Measurements from ENCODE around the gene LACTB.
"Not testable (repeated sequence)": the region's sequence is repeated elsewhere in the genome, so short reads cannot be mapped to it uniquely, and the experiment has no call there.

Gene LACTB

GRCh38 chr15:63089260-63090043, 32.2 kb upstream of the LACTB start:
- peak; percentile 83 for DNase-seq (ENCODE audit: low spot score)

DNA sequence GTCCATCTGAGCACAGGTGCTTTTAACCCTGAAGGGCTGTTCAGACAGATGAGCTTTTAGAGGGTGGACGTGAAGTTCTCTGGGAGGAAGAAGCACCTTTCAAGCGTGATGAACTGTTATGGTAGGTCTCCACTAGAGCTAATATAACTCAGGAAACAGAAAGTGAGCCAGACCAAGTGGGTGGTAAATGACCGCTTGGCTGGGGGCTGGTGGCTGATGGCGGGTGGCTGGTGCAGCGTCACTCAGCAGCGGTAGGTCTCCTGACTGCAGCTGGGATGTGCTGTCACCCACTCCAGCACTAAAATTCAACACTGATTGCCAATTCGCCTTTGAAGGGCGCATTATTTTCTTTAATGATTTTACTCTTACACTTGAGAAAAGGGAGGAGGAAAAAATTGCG, 31.2 kb upstream of the LACTB start:
- DNase-seq (ENCODE audit: low spot score) = no peak

DNA sequence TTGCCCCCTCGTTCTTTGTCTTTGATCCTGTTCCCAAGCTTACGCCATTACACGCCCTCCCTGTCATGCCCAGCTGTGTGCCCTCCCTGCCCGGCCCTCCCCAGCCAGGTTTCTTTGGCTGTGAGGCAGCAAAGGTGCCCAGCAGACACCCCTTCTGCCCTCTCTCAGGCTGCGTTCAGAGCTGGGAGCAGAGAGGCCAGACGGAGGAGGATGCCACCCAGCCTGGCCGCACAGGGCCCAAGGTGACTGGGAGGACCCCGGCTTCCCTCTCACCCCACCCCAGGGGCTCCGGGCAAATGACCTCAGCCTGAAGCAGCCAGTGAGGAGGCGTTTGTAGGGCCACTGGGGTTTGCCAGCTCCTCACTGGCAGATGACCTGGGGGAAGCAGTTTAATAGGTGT, 30.8 kb upstream of the LACTB start:
- no peak for DNase-seq (ENCODE audit: low spot score)

DNA sequence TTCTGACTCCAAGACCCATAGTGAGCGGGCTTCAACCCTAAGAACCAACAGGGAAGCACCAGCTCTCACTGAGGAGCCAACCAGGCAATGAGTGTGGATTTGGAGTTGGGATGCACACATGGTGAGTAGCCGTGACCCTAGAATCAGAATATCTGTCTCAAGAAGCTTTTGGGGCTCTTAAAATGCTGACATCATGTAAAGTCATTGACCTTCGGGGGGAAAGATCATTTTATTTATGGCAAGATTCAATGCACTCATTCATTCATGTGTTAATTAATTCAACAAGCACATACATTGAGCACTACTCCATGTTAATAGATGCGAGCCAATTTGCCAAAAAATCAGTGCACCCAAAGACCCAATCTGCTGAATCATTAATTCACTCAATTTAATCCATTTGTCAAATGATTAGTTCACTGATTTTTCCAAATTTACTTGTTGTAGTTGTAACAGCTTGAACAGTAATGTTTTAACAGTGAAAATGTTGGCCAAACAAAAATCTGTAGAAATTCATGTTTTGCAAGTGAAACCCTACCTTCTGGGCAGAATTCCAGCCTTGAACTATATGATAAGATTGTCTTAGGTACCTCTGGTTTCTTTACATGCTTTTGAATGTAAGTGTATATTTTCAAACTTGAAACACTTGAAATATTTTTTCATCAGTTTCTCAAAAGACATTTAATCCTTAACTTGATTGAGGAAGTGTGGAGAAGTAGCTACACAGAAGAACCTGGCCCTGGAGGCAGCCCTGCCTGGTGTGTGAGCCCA, 29.8 kb upstream of the LACTB start:
- DNase-seq (ENCODE audit: low spot score) = no peak

GRCh38 chr15:63093486-63094205, 28.0 kb upstream of the LACTB start:
- DNase-seq (ENCODE audit: low spot score) = peak; percentile 55

GRCh38 chr15:63094495-63094931, 27.1 kb upstream of the LACTB start:
- peak; percentile 73 for DNase-seq (ENCODE audit: low spot score)

- DNase-seq (ENCODE audit: low spot score) = no peak
These were observed 25.5 kb upstream of the LACTB start for GRCh38 chr15:63096178-63096577.

DNA sequence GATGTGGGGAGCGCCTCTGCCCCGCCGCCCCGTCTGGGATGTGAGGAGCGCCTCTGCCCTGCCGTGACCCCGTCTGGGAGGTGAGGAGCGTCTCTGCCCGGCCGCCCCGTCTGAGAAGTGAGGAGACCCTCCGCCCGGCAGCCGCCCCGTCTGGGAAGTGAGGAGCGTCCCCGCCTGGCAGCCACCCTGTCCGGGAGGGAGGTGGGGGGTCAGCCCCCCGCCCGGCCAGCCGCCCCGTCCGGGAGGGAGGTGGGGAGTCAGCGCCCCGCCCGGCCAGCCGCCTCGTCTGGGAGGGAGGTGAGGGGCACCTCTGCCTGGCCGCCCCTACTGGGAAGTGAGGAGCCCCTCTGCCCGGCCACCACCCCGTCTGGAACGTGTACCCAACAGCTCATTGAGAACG, 22.8 kb upstream of the LACTB start:
- DNase-seq (ENCODE audit: low spot score) = not testable (repeated sequence)

- not testable (repeated sequence) for DNase-seq (ENCODE audit: low spot score)
These were observed 22.1 kb upstream of the LACTB start for GRCh38 chr15:63099581-63099980.

GRCh38 chr15:63103416-63103815, 18.2 kb upstream of the LACTB start:
- DNase-seq (ENCODE audit: low spot score) = no peak

GRCh38 chr15:63104727-63105126, 16.9 kb upstream of the LACTB start:
- DNase-seq (ENCODE audit: low spot score) = no peak

DNA sequence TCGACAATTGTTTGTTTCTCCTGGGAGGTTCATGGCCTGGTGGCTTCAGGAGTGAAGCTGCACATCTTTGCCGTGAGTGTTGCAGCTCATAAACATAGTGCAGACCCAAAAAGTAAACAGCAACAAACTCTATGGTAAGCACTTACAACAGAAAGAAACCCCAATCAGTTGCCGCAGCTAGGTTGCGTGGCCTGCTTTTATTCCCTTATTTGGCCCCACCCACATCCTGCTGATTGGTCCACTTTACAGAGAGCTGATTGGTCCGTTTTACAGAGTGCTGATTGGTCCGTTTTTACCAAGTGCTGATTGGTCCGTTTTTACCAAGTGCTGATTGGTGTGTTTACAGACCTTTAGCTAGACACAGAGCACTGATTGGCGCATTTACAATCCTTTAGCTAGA, 16.3 kb upstream of the LACTB start:
- not testable (repeated sequence) for DNase-seq (ENCODE audit: low spot score)

DNA sequence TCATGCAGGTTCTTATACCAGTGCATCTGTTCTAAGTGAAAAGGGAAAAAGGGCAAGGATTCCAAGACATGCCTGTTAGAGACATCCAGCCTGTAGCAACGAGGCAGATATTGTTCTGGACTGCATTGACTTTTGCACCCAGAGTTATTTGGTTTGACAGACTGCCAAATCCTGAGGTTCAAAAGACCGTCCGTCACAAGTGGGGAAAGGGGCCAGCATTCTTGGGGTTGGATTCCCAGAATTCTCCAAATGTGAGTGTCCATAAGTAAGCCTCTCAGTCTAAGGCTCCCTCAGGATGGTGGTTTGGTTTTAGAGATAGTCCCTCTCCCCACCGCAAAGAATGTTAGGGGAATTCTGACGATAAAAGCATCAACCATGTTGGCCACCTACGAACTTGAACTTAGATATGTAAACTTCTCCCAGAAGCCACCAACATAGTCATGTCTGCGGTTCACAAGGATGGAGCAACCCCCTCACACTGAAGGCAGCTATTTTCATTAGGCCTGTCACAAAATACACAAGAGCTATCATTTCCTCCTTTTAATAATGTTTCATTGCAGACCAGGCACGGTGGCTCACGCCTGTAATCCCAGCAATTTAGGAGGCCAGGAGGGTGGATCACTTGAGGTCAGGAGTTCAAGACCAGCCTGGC, 13.6 kb upstream of the LACTB start:
- DNase-seq (ENCODE audit: low spot score) = peak; percentile 87

DNA sequence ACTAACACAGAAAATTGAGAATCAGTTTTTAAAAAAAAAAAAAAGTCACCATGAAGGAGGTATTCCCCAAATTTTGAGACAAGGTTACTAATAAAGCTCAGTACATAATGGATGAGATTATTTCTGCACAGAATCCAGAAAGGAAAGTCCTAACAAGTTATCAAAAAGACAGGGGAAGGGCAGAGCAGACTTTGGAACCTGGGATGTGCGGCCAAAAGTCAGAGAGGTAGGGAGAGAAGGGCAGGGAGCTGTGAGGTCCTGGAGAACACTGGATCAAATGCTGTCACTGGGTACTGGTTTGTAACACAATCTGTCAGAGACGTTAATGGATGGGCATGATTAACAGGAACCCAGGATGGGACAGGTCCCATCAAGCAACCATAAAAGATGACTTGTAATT, 12.2 kb upstream of the LACTB start:
- no peak for DNase-seq (ENCODE audit: low spot score)

DNA sequence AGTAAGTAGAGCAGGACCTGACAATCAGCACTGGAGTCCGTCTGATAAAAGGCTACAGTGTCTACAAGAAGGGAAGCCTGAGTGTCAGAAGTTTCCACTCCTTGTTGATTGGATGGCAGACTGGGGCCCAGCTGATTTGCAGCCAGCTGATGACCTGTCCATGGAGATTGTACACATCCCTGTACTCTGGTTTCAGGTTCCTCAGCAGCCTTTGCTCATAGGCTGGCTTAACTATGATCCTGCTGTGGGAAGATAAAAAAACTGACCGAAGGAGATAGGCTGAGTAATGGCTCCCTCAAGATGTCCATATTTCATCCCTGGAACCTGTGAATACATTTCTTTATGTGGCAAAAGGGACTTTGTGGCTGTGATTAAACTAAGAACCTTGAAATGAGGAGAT, 11.7 kb upstream of the LACTB start:
- no peak for DNase-seq (ENCODE audit: low spot score)

DNA sequence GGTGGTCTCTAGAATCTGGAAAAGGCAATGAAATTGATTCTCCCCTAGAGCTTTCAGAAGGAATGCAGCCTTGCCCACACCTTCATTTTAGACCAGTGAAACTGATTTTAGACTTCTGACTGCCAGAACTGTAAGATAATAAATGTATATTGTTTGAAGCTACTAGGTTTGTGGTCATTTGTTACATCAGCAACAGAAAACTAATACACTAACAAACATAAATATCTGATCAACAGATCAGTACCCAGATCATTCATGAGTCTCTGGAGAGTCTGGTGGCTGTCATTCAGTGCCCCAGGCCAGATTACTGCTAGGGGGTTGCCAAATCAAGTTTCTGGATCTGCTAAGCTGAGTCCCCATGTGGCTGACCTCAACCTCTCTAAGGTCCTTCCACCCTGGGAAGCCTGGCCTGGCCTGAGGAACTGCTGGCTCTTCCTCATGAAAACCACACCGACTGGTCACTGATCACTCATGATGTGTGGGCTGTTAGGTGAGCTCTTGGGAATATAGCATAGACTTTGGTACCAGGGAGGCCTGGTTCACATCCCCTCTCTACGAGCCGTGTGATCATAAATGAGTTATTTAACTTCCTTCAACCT, 11.1 kb upstream of the LACTB start:
- no peak for DNase-seq (ENCODE audit: low spot score)

DNA sequence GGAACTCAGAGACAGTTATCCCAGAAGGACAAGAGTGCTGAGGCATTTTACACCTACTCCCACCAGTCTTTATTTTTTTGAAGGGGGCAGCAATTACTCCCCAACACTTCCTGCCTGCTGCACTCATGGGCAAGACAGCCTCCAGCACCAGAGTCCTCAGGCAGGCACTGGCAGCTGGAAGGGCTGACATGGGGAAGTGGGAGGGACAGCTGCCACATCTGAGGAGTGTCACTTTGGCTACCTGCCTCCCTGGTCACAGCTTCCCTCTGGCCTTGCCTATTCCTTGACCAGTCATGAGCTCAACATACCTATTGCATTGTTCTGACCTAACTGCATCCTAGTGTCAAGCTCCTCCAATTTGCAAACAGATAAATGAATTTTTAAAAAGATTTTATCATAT, 10.2 kb upstream of the LACTB start:
- DNase-seq (ENCODE audit: low spot score) = no peak

- peak; percentile 49 for DNase-seq (ENCODE audit: low spot score)
These were observed 8.8 kb upstream of the LACTB start for GRCh38 chr15:63112871-63113270.

GRCh38 chr15:63114465-63114864, 7.2 kb upstream of the LACTB start:
- no peak for DNase-seq (ENCODE audit: low spot score)

DNA sequence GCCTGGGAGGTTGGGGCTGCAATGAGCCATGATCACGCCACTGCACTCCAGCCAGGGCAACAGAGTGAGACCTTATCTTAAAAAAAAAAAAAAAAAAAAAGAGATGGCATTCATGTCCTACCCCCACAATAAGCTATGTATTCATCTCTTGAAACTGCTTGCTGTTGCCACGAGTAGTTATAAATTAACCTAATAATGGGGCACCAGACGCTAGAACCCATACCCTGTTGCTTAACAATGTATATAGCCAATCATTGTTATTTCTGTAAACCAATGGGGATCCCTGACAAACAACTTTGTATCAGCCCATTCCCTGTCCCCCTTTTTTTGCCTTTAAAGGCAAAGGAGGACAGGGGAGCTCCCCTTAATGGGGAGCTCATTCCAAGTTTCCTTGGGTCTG, 2.8 kb upstream of the LACTB start:
- no peak for DNase-seq (ENCODE audit: low spot score)

GRCh38 chr15:63122002-63122875, 578 bp downstream of the LACTB start:
- peak; percentile 83 for DNase-seq (ENCODE audit: low spot score)

All from hepatic stellate cell (primary cell).